Measurements from ENCODE around the gene WSCD2.

GRCh38 chr12:108196921-108197320 is 67.8 kb downstream of the WSCD2 start:
- TF ChIP-seq CTCF (IDR thresholded peaks at IDR 0.05) (no peak), EZH2 (IDR thresholded peaks at IDR 0.05; ENCODE audit: borderline replicate concordance, insufficient read depth, low read depth, low read length, poor library complexity, severe bottlenecking) (no peak)
